Left ventricle myocardium inferior (tissue), 1 donor: ENCODE data around the gene RTN4R. TPM values are rescaled to one million over a fixed set of nuclear protein-coding genes. Genes with fewer than 3 reads are reported as not detected.

Source experiments
- DNase-seq: peaks from one replicate; pipeline ENCODE4 v3.0.0-alpha.2; 2020
- H3K27ac ChIP-seq: fragments of 200-600 bp; replicated peaks from 2 replicates; pipeline ENCODE4 v1.8.0; 2021
- H3K27me3 ChIP-seq: fragments of 200-600 bp; 2 replicates; pipeline ENCODE4 v1.8.0; 2021; ENCODE audit warnings: low read depth
- H3K36me3 ChIP-seq: fragments of 200-600 bp; 2 replicates; pipeline ENCODE4 v1.8.0; 2021
- H3K4me1 ChIP-seq: fragments of 200-600 bp; 2 replicates; pipeline ENCODE4 v1.8.0; 2021
- H3K4me3 ChIP-seq: fragments of 200-600 bp; 2 replicates; pipeline ENCODE4 v1.8.0; 2021; ENCODE audit warnings: mild to moderate bottlenecking, moderate library complexity
- H3K9me3 ChIP-seq: fragments of 200-600 bp; replicated peaks from 2 replicates; pipeline ENCODE4 v1.8.0; 2021
- intact Hi-C: fragments of 100-400 bp; cut with micrococcal nuclease; formaldehyde crosslinking; loops from one replicate; pipeline ENCODE4 v1.11.0; 2022
- total RNA-seq: library from RNA; stranded (reverse); fragmentation: NEBNext Ultra II Directional; extraction: Animal tissue kit (Norgen Biotek cat#: 25700); gene quantifications from one replicate; pipeline ENCODE4 v1.2.1, GENCODE V29; 2021
- TF ChIP-seq, protein P1 (sequence below): fragments of 200-600 bp; IDR thresholded peaks from 2 replicates; pipeline ENCODE4 v1.8.0; 2021; ENCODE audit warnings: antibody characterized with exemption, mild to moderate bottlenecking, borderline replicate concordance
- donor health status: DM: no; HTN: yes; CAD: no; lungs with severe emphysema.

RTN4R gene
- total RNA-seq, 1 donor from 2014 or later, result 0.96 TPM

DNA sequence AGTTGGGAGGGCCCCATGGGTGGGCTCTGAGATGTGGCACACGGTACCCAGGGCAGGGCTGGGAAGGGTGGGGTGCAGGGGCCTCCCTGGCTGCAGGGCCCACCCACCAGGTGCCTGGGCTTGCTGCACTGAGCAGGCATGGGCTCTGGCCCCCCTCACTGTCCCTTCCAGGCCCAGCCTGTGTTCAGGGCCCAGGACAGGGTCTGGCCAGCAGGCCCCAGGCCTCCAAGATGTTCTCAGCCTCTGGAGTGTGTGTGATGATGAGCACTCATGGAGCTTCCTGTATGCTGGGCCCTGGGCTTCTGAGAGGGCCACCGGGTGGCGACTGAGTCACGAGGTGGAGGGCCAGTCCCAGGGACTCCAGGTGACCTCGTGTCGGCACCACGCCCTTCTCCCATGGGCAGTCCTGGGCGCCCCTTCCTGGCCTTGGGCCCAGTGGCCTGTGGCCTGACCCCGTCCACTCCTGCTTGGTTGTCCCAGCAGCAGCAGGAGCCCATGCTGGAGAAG, 61.4 kb downstream of the RTN4R start:
- TF ChIP-seq, protein P1, sequence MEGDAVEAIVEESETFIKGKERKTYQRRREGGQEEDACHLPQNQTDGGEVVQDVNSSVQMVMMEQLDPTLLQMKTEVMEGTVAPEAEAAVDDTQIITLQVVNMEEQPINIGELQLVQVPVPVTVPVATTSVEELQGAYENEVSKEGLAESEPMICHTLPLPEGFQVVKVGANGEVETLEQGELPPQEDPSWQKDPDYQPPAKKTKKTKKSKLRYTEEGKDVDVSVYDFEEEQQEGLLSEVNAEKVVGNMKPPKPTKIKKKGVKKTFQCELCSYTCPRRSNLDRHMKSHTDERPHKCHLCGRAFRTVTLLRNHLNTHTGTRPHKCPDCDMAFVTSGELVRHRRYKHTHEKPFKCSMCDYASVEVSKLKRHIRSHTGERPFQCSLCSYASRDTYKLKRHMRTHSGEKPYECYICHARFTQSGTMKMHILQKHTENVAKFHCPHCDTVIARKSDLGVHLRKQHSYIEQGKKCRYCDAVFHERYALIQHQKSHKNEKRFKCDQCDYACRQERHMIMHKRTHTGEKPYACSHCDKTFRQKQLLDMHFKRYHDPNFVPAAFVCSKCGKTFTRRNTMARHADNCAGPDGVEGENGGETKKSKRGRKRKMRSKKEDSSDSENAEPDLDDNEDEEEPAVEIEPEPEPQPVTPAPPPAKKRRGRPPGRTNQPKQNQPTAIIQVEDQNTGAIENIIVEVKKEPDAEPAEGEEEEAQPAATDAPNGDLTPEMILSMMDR, result no peak
- Histone ChIP-seq H3K27me3 (no peaks in the 10 kb centered on the region), H3K4me3 (peak overlapping the region; percentile 73), H3K9me3 (no peaks in the 10 kb centered on the region), H3K36me3 (no peaks in the 10 kb centered on the region), H3K4me1 (peaks cover 66% of the 10 kb centered on the region), H3K27ac (peak overlapping the region; percentile 89)
- DNase-seq, result no peak
- intact Hi-C loops, result loop anchor here (10.0 kb wide), 1 partner anchor 48 kb away; no protein-coding TSS in a partner anchor

DNA sequence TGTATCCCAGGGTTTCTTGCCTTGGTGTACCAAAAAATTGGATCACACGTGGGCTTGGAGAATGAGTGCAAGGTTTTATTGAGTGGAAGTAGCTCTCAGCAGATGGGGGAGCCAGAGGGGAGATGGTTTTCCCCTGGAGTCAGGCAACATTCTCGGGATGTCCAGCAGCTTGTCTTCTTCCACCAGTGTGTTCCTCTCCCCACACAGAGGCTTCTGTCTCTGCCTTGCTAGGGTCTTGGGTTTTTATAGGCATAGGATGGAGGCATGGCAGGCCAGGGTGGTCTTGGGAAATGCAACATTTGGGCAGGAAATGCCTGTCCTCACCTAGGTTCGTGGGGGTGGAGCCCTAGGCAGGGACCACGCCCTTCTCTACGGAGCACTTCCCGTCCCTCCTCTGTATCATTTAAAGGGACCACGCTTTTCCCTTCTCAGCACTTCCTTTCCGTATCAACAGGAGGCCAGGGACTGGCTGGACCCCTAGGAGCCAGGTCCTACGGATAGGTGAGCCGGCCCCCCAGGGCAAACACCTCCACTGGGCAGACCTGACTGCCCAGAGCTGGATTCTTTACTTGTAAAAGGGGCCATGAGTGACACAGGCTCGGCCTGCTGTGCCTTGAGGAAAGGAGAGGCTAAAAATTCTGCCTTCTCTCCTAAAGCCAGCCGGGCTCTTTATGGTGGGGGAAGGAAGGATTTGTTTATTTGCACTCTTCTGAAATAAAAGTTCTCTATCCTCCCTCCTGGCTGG, 62.0 kb downstream of the RTN4R start:
- DNase-seq, result peak; percentile 67
- peaks cover 60% of the 10 kb centered on the region for H3K4me1 ChIP-seq

DNA sequence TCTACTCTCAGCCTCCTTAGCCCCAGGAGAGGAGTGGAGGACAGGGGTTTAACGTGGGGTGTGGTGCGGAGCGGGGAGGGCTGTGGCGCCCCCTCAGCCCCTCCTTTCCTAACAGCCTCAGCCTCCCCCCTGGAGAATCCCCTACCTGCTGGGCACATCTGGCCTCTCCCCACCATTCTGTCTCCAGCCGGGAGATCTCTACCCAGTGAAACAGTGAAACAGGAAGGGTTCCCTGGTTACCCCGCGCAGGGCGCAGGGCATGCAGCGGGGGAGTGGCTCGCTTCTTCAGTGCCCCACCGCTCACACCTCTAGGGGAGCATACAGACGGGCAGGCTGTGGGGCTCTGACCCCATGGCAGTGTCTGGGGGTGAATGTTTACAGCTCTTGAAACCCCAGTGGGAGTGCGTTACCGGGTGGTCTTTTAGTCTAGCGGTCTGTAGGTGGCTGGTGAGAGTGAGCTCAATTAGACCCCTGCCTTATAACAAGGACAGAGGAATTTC, 62.6 kb downstream of the RTN4R start:
- H3K4me1 ChIP-seq, result peaks cover 54% of the 10 kb centered on the region
- no peak for DNase-seq
- H3K4me3 ChIP-seq, result peak overlapping the region; percentile 73
- H3K27ac ChIP-seq, result peak overlapping the region; percentile 89
- intact Hi-C loops, result loop anchor here (10.0 kb wide), 1 partner anchor 49 kb away; no protein-coding TSS in a partner anchor
- H3K9me3 ChIP-seq, result no peaks in the 10 kb centered on the region
- TF ChIP-seq, protein P1, result no peak
- H3K36me3 ChIP-seq, result no peaks in the 10 kb centered on the region
- no peaks in the 10 kb centered on the region for H3K27me3 ChIP-seq

More for the DNA sequence above, 62.0 kb downstream of the RTN4R start:
- intact Hi-C loops, result loop anchor here (10.0 kb wide), 1 partner anchor 49 kb away; no protein-coding TSS in a partner anchor
- H3K36me3 ChIP-seq, result no peaks in the 10 kb centered on the region
- H3K9me3 ChIP-seq, result no peaks in the 10 kb centered on the region
- TF ChIP-seq, protein P1, result no peak
- peak overlapping the region; percentile 89 for H3K27ac ChIP-seq
- no peaks in the 10 kb centered on the region for H3K27me3 ChIP-seq
- peak overlapping the region; percentile 73 for H3K4me3 ChIP-seq

DNA sequence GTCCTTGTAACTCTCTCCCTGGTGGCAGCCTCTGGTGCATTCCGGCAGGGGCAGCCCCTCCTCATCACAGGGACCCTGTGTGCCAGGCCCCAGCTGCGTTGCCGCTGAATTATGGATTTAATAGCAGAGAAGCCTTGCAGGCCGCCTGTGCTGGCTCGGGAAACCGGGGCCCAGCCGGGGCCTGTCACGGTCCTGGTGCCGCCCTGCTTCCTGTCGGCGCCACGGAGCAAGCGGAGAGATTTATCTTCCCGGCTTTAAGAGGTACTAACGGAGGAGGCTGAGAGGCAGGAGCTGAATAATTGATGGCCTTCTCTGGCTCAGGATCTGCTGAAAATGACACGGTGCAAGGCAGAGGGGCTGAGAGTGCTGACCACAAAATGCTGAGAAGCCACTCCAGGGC, 63.3 kb downstream of the RTN4R start:
- H3K27me3 ChIP-seq, result no peaks in the 10 kb centered on the region
- H3K9me3 ChIP-seq, result no peaks in the 10 kb centered on the region
- DNase-seq, result no peak
- no peak overlapping the region for H3K4me3 ChIP-seq
- H3K36me3 ChIP-seq, result no peaks in the 10 kb centered on the region
- intact Hi-C loops, result loop anchor here (10.0 kb wide), 1 partner anchor 50 kb away; no protein-coding TSS in a partner anchor
- H3K27ac ChIP-seq, result peak overlapping the region; percentile 89
- peaks cover 53% of the 10 kb centered on the region for H3K4me1 ChIP-seq
- TF ChIP-seq, protein P1, result no peak

DNA sequence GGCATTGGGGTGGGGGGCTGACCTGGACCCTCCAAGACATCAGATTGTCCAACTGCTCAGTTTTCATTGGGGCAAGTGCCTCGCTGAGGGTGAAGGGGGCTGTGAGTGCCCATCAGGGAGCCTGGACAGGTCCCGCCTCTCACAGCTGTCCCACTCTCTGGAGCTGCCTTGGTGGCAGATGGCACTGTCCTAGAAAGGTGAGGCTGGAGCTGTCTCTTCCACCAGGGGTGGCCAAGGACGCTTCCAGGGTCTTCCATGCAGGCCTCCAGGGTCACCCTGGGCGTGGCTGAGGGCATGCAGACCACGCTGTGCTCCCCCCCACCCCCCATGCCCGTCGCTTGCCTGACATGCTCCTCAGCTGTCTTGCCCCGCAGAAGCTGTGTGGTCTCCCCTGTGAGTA, 63.8 kb downstream of the RTN4R start:
- Histone ChIP-seq H3K27me3 (no peaks in the 10 kb centered on the region), H3K27ac (peak overlapping the region; percentile 89), H3K9me3 (no peaks in the 10 kb centered on the region), H3K4me1 (peaks cover 53% of the 10 kb centered on the region), H3K36me3 (no peaks in the 10 kb centered on the region), H3K4me3 (no peak overlapping the region)
- TF ChIP-seq, protein P1, result no peak
- intact Hi-C loops, result loop anchor here (10.0 kb wide), 1 partner anchor 50 kb away; no protein-coding TSS in a partner anchor
- no peak for DNase-seq
